ENCODE data around the gene PLEKHG2.
"Not testable (repeated sequence)": the region's sequence is repeated elsewhere in the genome, so short reads cannot be mapped to it uniquely, and the experiment has no call there.

The PLEKHG2 gene, protein sequence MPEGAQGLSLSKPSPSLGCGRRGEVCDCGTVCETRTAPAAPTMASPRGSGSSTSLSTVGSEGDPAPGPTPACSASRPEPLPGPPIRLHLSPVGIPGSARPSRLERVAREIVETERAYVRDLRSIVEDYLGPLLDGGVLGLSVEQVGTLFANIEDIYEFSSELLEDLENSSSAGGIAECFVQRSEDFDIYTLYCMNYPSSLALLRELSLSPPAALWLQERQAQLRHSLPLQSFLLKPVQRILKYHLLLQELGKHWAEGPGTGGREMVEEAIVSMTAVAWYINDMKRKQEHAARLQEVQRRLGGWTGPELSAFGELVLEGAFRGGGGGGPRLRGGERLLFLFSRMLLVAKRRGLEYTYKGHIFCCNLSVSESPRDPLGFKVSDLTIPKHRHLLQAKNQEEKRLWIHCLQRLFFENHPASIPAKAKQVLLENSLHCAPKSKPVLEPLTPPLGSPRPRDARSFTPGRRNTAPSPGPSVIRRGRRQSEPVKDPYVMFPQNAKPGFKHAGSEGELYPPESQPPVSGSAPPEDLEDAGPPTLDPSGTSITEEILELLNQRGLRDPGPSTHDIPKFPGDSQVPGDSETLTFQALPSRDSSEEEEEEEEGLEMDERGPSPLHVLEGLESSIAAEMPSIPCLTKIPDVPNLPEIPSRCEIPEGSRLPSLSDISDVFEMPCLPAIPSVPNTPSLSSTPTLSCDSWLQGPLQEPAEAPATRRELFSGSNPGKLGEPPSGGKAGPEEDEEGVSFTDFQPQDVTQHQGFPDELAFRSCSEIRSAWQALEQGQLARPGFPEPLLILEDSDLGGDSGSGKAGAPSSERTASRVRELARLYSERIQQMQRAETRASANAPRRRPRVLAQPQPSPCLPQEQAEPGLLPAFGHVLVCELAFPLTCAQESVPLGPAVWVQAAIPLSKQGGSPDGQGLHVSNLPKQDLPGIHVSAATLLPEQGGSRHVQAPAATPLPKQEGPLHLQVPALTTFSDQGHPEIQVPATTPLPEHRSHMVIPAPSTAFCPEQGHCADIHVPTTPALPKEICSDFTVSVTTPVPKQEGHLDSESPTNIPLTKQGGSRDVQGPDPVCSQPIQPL (N-terminal part only)

DNA sequence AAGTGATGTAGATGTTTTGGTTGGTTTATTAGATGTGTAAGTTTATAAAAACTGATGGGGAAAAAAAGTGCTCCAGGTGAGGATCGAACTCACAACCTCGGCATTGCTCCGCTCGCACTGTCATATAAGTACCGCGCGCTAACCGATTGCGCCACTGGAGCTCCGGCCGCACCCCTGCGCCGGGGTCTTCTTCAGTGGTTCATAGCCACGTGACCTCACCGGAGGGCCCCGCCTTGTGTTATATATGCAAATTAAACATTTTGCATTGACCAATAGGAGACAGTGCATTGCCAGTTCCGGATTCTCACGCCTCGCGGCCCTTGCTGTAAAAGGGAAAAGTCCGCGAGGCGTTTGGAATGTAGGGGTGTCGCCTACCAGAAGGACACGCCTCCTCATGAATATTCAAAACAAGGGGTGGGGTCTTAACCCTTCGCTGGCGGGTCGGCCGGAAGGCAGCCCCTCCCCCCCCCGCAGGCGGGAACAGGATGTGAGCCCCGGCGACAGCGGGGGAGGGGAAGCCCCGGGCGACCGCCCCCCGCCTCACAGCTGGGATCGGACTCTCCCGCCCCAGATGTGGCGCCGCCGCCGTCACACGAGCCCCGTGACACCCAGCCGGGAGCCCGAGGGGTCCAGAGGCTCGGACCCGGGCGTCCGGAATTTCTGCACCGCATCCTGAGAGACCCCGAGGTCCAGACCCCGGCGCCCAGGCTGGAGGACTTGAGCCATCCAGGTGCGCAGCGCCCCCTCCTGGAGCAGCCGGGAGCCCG is at the start of gene PLEKHG2:
TSS of gene PLEKHG2 (plus strand) at position 570 of the 767 bp plus-strand sequence. CDS start 1,418 bp downstream, outside the sequence.
- peak; percentile 98 for DNase-seq

DNA sequence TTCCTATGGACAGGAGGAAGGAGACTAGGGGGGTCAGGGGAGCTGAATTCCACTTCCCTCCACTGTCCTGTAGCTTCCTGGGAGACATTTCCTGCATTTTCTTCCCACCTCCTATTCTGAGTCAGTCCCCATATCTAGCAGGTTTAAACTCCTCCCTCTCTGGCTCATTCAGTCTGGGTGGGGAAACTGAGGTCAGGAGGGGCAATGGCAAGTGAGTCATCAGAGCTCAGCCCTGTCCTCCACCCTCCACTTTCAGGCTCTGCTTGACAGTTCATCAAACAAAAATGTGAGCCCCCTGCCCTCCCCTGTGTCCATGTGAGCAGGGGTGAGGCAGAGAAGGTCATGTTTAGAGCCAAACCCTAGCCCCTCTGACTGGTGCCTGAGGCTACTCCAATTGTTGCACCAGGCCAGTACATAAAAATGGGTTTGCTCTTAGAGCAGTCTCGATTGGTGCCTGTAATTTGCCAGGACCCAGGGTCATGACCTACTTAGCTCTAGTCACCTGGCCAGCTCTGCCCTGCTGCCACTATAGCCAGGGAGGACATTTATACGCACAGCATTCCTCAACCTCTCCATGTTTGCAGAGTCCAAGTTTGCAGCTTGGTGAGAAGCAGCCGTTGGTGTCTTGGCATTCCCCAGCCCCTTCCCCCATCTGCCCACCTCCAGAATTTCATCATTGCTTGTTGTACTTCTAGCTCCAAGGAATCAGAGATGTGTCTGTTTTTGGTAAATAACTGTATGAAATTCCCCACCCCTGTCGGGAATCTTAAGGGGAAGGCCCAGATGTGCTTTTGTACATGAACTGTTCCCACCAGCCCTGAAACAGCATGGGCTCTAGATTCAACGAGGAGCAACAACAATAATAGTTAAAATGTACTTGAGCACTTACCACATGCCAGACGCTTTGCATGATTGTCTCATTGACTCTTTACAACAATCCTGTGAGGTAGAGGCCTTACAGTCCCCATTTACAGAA is 49.5 kb upstream of the PLEKHG2 start:
- DNase-seq = no peak

DNA sequence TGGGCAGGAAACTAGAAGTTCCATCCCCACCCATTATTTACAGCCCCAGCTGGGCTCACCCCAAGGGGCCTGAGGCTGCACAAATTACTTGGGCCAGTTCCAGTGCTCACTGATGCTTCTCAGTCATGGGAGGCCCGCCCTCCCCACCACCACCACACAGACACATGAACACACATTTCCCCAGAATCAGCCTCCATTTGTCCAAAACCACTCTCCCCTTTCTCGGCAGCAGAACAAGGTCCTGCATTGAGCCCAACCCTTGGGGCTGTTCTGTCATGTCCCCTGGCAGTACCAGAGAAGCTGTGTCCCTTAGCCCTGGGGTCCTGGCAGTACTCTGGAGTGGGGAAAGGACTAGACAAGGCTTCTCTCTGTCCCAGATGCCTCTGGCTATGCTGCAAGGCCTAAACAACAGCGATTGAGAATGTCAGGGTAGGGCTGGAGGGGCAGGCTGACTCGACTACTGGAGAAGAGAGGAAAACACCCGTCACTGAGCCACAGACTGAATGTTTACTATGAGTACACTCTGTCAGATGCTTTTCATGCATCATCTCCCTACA is 48.5 kb upstream of the PLEKHG2 start:
- DNase-seq = no peak

DNA sequence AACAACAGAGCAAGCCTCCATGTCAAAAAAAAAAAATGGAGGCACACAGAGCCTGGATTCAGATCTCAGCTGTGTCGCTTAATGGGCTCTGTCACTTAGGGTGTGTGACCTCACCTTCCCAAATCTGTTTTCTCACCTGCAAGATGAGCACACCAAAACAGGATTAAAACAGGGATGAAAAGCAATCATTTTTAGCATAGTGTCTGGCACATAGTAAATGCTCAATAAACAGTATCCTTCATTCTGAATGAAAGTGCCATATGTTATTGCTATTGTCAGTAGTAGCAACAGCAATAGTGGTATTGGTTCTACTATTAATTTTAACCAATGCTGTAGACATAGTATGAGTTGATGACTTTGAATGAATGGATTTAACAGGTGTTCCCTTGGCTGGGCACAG is 46.9 kb upstream of the PLEKHG2 start:
- DNase-seq = no peak

DNA sequence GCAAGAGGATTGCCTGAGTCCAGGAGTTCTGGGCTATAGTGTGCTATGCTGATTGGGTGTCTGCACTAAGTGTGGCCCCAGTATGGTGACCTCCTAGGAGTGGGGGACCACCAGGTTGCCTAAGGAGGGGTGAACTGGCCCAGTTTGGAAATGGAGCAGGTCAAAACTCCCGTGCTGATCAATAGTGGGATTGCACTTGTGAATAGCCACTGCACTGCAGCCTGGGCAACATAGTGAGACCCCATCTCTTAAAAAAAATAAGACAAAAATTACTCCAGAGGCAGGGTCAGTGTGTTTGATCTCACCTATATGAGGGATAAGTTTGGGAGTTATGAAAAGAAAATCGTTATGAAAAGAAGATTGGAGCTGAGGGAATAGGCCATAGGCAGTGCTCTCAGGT is 43.3 kb upstream of the PLEKHG2 start:
- no peak for DNase-seq

DNA sequence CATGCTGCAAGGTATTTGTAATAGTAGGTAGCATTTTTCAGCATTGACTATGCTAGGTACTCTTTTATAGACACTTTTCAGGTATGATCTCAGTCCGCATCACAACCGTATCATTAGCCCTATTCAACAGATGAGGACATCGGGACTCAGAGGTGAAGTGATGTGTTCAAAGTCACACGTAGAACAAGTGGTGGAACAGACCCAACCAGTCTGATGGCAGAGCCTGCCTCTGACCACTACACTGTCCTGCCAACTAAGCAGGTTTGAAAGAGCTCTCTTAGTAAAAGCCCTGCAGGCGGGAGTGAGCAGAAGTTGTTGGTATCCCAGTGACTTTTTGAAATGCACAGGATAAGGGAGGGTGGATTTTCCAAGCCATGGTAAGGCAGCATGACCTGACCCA is 41.7 kb upstream of the PLEKHG2 start:
- no peak for DNase-seq

DNA sequence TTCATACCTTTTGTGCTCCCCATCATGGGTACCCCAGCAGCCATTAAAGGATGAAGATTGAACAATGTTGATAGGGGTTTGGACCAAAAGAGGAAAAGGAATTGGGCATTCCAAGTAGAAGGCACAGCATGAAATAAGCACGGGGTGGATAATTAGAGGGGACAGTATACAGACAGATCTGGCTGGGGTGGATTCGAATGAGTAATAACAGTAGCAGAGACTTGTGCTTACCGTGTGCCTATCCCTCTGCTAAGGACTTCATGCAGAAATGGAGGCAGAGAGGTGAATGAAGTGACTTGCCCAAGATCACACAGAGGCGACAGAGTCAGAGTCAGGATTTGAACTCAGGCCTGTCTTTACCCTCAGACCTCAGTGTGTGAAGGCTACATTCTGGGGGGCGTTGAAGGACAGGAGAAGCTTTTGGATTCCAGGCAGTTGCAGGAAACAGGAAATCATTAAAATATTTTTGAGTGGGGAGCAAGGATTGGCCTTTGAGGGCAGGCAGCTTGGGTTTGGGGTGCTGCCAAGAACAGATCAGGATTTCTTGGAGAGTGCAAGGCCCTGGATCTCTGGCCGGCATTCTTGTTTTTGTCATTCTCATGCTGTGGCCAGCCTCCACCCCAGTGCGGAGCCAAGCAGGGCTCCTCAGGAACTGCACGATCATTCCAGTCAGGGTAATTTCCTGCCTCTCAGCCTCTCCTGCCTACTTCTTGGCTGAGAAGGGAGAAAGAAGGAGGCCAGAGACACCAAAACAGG is 40.2 kb upstream of the PLEKHG2 start:
- no peak for DNase-seq

DNA sequence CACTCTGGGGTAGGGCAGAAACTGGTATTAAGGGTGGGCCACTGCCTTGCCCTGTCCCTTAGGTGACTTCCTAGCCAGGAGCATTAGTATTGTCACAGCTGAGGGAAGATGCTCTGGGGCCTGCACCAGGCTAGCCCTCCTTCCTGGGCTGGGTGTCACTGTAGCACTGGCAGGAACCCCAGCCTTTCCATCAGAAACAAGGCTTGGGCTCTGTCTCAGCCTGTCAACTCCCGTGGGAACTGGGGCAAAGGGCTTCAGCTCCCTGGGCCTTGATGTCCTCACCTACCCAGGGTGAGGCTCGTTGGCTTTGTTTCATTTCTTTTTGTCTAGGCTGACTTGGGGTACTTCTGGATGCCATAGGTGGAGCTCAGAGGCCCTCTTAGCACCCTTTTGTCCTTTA is 39.5 kb upstream of the PLEKHG2 start:
- no peak for DNase-seq

DNA sequence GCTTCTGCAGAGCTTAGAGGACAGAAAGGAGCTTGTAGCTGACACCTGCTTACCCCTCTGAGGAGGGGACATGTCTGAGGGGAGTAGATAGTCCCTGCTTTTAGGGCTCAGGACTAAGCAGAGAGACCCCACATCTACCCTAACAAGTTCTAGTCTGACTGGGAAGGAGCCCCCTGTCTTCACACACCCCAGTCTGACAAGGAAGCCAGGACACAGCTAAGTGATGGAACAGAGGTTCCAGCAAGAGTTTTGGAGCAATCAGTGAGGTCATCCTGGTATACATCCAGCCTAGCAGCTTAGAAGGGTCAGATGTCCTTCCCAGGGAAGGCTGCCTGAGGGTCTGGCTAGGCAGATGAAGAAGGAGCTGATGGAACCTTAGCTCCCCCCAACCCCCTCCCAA is 36.5 kb upstream of the PLEKHG2 start:
- no peak for DNase-seq

DNA sequence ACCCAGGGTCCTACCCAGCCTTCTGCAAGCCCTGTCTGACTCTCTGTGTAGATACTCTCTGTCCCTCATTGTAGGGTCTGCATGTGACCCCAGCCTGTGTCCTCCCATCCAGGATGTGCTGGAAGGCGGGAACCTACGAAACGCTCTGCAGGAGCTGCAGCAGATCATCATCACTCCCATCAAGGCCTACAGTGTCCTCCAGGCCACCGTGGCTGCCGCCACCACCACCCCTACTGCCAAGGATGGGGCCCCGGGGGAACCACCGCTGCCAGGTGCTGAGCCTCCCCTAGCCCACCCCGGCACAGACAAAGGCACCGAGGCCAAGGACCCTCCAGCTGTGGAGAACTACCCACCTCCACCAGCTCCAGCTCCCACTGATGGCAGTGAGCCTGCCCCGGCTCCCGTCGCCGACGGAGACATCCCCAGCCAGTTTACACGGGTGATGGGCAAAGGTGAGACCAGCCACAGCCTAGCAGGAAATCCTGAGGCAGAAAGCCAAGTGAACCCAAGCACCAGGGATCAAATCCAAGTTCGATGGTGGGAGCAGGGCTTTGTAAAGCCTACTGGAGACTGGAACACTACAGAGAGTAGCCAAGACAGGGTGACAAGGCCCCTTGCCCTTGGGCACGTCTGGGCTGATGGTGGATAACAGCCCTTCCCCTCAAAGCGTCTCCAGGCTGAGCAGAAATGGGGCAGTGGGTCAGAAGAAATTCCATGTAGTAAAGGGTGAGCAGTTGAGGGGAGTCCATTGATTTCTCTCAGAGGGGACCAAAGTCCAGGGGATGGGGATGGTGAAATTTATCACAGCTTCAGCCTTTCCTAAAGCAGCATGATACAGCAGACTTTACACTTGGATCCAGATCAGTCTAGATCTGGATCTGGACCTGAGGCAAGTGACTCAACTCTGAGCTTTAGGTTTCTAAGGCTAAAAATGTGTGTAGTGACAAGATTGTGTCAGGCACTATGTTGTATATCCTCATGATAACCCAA is 34.8 kb upstream of the PLEKHG2 start:
- no peak for DNase-seq

DNA sequence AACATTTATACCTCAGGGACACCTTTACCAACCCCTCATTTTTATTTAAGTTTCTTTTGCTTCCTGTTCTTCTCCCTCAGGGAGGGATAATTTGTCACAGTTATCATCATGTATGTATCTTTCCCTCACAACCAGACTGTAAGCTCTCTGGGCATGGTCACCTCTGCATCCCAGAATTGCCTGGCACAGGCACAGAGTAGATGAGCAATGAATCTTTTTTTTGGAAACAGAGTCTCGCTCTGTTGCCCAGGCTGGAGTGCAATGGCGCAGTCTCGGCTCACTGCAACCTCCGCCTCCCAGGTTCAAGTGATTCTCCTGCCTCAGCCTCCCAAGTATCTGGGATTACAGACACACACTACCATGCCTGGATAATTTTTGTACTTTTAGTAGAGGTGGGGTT is 33.1 kb upstream of the PLEKHG2 start:
- DNase-seq = not testable (repeated sequence)

DNA sequence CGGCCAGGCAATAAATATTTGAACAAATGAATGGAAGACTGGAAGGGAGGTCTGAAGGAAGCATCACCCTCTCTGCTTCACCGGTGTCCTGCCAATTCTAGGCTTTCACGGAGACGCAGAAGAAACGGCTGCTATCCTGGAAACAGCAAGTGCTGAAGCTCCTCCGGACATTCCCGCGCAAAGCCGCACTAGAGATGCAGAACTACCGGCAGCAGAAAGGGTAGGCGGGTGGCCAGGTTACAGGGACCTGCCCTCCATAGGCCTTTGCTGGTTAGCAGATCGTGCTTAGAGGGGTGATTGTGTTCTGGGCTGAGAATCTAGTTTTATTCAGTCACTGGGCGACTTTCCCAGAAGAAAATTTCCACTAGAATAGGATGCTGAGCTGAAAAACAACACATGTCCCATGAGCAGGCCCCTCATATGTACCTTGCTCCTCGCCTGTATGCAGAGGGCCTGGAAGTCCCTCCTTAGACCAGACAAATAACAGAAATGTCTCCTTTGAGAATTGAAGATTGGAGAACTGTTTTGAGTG is 32.5 kb upstream of the PLEKHG2 start:
- no peak for DNase-seq

DNA sequence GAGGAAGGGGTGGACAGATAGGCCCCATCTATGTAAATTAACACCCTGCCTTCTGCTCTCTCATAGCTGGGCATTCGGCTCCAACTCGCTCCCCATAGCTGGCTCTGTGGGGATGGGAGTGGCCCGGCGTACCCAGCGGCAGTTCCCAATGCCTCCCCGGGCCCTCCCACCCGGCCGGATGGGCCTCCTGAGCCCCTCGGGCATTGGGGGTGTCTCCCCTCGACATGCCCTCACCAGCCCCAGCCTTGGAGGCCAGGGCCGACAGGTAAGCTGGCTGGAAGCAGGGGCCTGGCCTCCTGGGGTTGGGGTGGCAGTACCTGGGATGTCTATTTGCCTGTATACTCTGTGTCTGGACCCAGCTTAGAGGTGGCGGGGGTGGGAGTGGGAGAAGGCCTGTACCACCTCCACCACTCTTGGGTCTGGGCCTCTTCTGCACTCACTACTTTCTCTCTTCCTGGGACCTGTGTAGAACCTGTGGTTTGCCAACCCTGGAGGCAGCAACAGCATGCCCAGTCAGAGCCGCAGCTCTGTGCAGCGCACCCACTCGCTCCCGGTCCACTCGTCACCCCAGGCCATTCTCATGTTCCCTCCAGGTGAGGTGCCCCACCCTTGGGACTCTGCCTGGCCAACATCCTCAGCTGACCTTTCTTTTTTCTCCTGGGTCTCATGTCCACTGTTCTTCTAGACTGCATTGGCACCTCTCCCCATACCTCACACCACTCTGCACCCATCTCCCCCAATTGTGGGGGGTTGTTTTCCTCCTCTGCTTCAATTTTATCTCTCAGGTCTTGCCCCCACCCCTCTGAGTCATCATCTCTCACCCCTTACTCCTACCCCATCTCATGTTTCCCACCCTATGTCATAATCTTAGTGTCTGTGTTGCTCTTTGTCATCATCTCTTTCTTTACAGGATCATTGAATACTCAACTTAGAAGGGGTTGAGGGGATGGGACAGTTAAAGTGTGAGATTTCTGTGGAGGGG is 31.7 kb upstream of the PLEKHG2 start:
- DNase-seq = no peak

DNA sequence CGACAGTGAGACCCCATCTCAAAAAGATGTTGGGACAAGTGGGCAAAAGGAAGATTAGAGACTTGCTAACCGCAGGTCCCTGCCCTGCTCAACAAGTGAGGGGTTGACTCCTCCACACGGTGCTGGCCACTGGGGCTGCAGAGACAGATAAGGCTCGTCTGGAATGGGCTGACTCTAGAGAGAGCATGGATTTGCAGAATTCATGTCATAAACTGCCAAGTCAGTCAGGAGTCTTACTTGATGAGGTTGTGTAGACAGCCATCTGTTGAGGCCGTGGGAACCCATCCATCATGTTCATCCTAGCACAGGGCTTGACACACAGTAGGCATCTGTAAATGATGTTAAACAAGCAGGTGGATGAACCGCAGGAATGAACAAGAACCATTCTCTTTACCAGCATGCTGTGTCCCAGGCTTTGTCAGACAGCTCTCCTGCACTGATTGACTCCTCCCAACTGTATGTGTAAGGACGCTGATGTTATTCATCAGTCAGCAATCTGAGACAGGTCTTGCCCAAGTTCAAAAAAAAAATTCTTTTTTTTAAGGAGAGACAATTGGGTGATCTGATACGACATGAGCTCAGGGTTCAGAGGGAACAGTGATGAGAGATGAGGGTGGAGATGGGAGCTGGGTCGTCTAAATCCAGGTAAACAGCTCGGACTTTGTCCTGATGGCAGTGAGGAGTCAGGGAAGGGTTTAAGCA is 30.4 kb upstream of the PLEKHG2 start:
- no peak for DNase-seq

DNA sequence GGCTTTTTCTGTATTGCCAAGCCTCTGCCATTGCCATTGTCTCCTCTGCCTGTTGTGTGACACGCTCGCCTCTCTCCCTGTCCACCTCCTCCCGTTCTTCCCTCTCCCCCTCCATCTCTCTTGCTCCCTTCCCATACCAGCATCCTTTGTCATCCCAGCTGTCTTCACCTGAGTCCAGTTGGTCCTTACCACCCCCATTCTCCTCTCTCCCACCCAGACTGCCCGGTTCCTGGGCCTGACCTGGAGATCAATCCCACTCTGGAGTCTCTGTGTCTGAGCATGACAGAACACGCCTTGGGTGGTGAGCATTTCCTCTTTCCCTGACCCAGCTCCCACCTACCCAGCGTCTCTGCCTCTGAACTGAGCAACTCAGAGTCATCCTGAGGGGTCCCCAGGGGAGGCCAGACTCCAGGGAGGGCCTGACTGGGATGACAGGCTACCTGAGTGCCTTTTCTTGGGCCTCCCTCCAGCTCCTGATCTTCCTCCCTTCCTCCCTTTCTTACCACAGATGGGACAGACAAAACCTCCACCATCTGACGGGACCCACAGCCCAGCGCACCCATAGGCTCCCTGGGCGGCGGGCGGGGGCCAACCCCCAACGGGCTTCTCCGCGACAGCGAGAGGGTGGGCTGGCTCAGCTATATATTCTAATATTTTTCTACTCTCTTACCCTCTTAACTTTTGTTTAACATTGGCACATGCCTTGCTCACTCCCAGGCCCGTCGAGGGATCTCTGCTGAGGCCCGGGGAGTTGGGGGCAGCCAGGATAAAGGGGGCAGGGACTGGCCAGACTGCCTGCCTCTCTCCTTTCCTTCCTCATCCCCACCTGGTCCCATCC is 29.3 kb upstream of the PLEKHG2 start:
- no peak for DNase-seq
